Spleen (tissue), 11 donors: ENCODE measurements around the gene OR52E1. TPM values are rescaled to one million over a fixed set of nuclear protein-coding genes. Genes with fewer than 3 reads are reported as not detected.
"Not testable (repeated sequence)": the region's sequence is repeated elsewhere in the genome, so short reads cannot be mapped to it uniquely, and the experiment has no call there.

Experiments
- DNase-seq: peaks from one replicate; pipeline ENCODE4 v3.0.0-alpha.2; 2020
- H3K27ac ChIP-seq, 8 donors: fragments of 200-600 bp; sonication (generic) in 7 of 8; 1 replicate in 4 of 8; 2 replicates in 4 of 8; pipeline versions ENCODE4 v1.5.0 to v1.8.0; 2016 to 2021; ENCODE audit warnings: inconsistent platforms in 4 of 8, mild to moderate bottlenecking in 4 of 8, moderate library complexity in 1 of 8
- H3K27me3 ChIP-seq, 7 donors: fragments of 200-600 bp; sonication (generic) in 6 of 7; replicated peaks in 1 of 7; 1 replicate in 4 of 7; 2 replicates in 3 of 7; pipeline versions ENCODE4 v1.5.0 to v1.8.0; 2016 to 2021; ENCODE audit warnings: inconsistent platforms in 3 of 7, mild to moderate bottlenecking in 1 of 7
- H3K36me3 ChIP-seq, 6 donors: fragments of 200-600 bp; sonication (generic) in 5 of 6; 1 replicate in 4 of 6; 2 replicates in 2 of 6; pipeline versions ENCODE4 v1.5.0 to v1.8.0; 2016 to 2021; ENCODE audit warnings: inconsistent platforms in 2 of 6
- H3K4me1 ChIP-seq, 6 donors: fragments of 200-600 bp; sonication (generic) in 5 of 6; 1 replicate in 3 of 6; 2 replicates in 3 of 6; pipeline versions ENCODE4 v1.5.0 to v1.8.0; 2016 to 2021; ENCODE audit warnings: inconsistent platforms in 3 of 6
- H3K4me3 ChIP-seq, 8 donors: fragments of 200-600 bp; sonication (generic) in 7 of 8; 1 replicate in 4 of 8; 2 replicates in 4 of 8; pipeline versions ENCODE4 v1.5.0 to v1.8.0; 2016 to 2021; ENCODE audit warnings: inconsistent platforms in 4 of 8, mild to moderate bottlenecking in 4 of 8, moderate library complexity in 2 of 8
- H3K9me3 ChIP-seq, 8 donors: fragments of 200-600 bp; sonication (generic) in 7 of 8; 1 replicate in 4 of 8; 2 replicates in 4 of 8; pipeline versions ENCODE4 v1.5.0 to v1.8.0; 2016 to 2021; ENCODE audit warnings: inconsistent platforms in 4 of 8
- POLR2A ChIP-seq, 3 donors: fragments of 450-650 bp; IDR thresholded peaks; one replicate each; pipeline ENCODE4 v1.5.1; 2017; ENCODE audit warnings: antibody characterized with exemption in 3 of 3, mild to moderate bottlenecking in 1 of 3
- POLR2AphosphoS5 ChIP-seq, 3 donors: sonication (generic); formaldehyde crosslinking; IDR thresholded peaks; one replicate each; pipeline ENCODE4 v1.5.1; 2017; ENCODE audit warnings: antibody characterized with exemption in 3 of 3
- WGBS, 5 donors: extraction: QIAGEN DNeasy Blood & Tissue Kit in 3 of 5; methylation state at CpG; one replicate each; pipeline versions ENCODE4 v1.1.5 to v1.1.7; 2013 to 2018; 5-methylcytosine and 5-hydroxymethylcytosine counted together
- intact Hi-C: fragments of 100-400 bp; cut with DNase I; formaldehyde crosslinking; loops from one replicate; pipeline ENCODE4 v1.15.0; 2023; ENCODE audit warnings: low total_unique reads
- polyA plus RNA-seq, 3 donors: library from polyadenylated mRNA; stranded (reverse); fragments of 200-250 nt; gene quantifications; one replicate each; pipeline ENCODE4 v1.2.1, GENCODE V29; 2013
- total RNA-seq, 7 donors: library from RNA; depleted of rRNA in 3 of 7; stranded (reverse); fragments of >200 nt in 3 of 7; fragmentation: NEBNext Ultra II Directional in 4 of 7; extraction: Animal tissue kit (Norgen Biotek cat#: 25700) in 4 of 7; gene quantifications; one replicate each; pipeline versions ENCODE4 v1.1.0 to v1.2.1, GENCODE V29; 2016 to 2021
- TF ChIP-seq, protein P1 (sequence below), 11 experiments: fragments of 200-600 bp in 7 of 11; fragments of 450-650 bp in 4 of 11; sonication (generic) in 4 of 11; IDR thresholded peaks in 8 of 11; conservative IDR thresholded peaks in 3 of 11; 1 replicate in 7 of 11; 2 replicates in 4 of 11; pipeline versions ENCODE4 v1.4.0 to v1.8.0; 2016 to 2021; ENCODE audit warnings: antibody characterized with exemption in 11 of 11, inconsistent platforms in 4 of 11, mild to moderate bottlenecking in 1 of 11
- donor health status: healthy with polysubstance abuse.
- donor health status: DM: no; HTN: no; CAD: no; lungs with moderate emphysema.
- donor health status: DM: no; HTN: no; CAD: no.
- donor health status: Bipolar disorder and iron deficiency.
- donor health status: healthy.
- donor health status: DM: no; HTN: no; CAD: no.
- donor health status: DM: yes; HTN: yes; CAD: no.

The OR52E1 gene
- total and polyA plus RNA-seq, 10 donors: not detected

DNA sequence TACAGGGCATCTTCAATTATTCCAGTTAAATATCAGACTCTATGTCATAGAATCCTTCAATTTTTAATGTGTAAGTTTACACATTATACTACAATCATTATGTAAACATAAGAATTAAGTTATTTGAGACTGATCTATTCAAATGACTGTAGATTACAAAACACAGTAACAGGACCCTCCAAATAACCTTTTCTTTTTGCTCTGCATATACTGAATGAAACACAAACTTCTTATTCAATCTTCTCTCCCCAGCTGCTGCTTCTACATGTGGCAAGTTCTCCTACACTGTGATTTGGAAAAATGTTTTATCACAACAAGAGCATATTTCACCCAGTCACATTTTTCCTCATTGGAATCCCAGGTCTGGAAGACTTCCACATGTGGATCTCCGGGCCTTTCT is 23.1 kb upstream of the OR52E1 start, which contains the start of gene OR52J3:
Gene OR52J3 (plus strand): TSS at position 301 of the 400 bp plus-strand sequence. CDS start 0 bp downstream, at position 301.
- Histone ChIP-seq H3K36me3 (no peaks in the 10 kb centered on the region), H3K4me3 (no peak within 1 kb of the TSS), H3K27ac (no peak within 1 kb of the TSS), H3K9me3 (no peaks in the 10 kb centered on the region), H3K27me3 (no peaks in the 10 kb centered on the region), H3K4me1 (no peaks in the 10 kb centered on the region)
- DNase-seq: no peak
- 83 to 93% (median 84%) methylated on average over 1 of the region's 1 CpG for WGBS, 5 donors
- intact Hi-C loops: no loop called here
- TF ChIP-seq POLR2AphosphoS5 (IDR thresholded peaks at IDR 0.05) (no peak), POLR2A (IDR thresholded peaks at IDR 0.05) (no peak)

DNA sequence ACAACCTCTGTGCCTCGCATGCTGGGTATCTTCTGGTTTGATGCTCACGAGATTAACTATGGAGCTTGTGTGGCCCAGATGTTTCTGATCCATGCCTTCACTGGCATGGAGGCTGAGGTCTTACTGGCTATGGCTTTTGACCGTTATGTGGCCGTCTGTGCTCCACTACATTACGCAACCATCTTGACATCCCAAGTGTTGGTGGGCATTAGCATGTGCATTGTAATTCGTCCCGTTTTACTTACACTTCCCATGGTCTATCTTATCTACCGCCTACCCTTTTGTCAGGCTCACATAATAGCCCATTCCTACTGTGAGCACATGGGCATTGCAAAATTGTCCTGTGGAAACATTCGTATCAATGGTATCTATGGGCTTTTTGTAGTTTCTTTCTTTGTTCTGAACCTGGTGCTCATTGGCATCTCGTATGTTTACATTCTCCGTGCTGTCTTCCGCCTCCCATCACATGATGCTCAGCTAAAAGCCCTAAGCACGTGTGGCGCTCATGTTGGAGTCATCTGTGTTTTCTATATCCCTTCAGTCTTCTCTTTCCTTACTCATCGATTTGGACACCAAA is 22.5 kb upstream of the OR52E1 start:
- intact Hi-C loops: no loop called here
- DNase-seq: no peak
- Histone ChIP-seq H3K4me3 (no peak overlapping the region), H3K4me1 (no peaks in the 10 kb centered on the region), H3K36me3 (no peaks in the 10 kb centered on the region), H3K27me3 (no peaks in the 10 kb centered on the region), H3K27ac (no peak overlapping the region), H3K9me3 (no peaks in the 10 kb centered on the region)
- 76 to 90% (median 81%) methylated on average over 15 of the region's 15 CpGs for WGBS, 5 donors
- TF ChIP-seq, protein P1, sequence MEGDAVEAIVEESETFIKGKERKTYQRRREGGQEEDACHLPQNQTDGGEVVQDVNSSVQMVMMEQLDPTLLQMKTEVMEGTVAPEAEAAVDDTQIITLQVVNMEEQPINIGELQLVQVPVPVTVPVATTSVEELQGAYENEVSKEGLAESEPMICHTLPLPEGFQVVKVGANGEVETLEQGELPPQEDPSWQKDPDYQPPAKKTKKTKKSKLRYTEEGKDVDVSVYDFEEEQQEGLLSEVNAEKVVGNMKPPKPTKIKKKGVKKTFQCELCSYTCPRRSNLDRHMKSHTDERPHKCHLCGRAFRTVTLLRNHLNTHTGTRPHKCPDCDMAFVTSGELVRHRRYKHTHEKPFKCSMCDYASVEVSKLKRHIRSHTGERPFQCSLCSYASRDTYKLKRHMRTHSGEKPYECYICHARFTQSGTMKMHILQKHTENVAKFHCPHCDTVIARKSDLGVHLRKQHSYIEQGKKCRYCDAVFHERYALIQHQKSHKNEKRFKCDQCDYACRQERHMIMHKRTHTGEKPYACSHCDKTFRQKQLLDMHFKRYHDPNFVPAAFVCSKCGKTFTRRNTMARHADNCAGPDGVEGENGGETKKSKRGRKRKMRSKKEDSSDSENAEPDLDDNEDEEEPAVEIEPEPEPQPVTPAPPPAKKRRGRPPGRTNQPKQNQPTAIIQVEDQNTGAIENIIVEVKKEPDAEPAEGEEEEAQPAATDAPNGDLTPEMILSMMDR (IDR thresholded peaks at IDR 0.05 in 8 of 11, conservative IDR thresholded peaks at IDR 0.05 in 3 of 11): no peak
- TF ChIP-seq POLR2AphosphoS5 (IDR thresholded peaks at IDR 0.05) (no peak), POLR2A (IDR thresholded peaks at IDR 0.05) (no peak)

DNA sequence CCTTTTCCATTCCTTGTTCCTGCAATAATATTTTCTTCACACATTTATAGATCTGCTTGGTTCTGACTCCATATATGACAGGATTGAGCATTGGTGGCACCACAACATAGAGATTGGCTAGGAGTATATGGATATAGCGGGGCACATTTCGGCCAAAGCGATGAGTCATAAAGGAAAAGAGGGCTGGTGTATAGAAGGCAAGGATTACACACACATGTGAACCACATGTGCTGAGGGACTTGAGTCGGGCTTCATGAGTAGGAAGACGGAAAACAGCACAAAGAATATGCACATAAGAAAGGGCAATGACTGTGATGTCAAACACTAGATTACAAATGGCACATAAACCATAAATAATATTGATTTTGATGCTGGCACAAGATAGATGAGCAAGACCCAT is 10.7 kb upstream of the OR52E1 start:
- H3K9me3 ChIP-seq, H3K27ac ChIP-seq, intact Hi-C loops, H3K36me3 ChIP-seq, H3K4me1 ChIP-seq, DNase-seq, H3K4me3 ChIP-seq, H3K27me3 ChIP-seq: not testable (repeated sequence)
- 71 to 95% (median 80%) methylated on average over 5 of the region's 5 CpGs for WGBS, 5 donors

- Histone ChIP-seq H3K9me3 (no peaks in the 10 kb centered on the region), H3K36me3 (no peaks in the 10 kb centered on the region), H3K4me1 (no peaks in the 10 kb centered on the region), H3K27ac (no peak within 1 kb of the TSS), H3K27me3 (no peaks in the 10 kb centered on the region), H3K4me3 (no peak within 1 kb of the TSS)
- TF ChIP-seq POLR2A (IDR thresholded peaks at IDR 0.05) (no peak), POLR2AphosphoS5 (IDR thresholded peaks at IDR 0.05) (no peak)
- TF ChIP-seq, protein P1 (IDR thresholded peaks at IDR 0.05 in 8 of 11, conservative IDR thresholded peaks at IDR 0.05 in 3 of 11): no peak
- no peak for DNase-seq
- 84 to 94% (median 87%) methylated on average over 3 of the region's 3 CpGs for WGBS, 5 donors
- intact Hi-C loops: no loop called here
These were observed 10.0 kb upstream of the OR52E1 start, which contains the start of gene OR52E2 for GRCh38 chr11:5059391-5059790. Gene OR52E2 (minus strand): TSS chr11:5059627. CDS start chr11:5059627, 0 bp downstream.

DNA sequence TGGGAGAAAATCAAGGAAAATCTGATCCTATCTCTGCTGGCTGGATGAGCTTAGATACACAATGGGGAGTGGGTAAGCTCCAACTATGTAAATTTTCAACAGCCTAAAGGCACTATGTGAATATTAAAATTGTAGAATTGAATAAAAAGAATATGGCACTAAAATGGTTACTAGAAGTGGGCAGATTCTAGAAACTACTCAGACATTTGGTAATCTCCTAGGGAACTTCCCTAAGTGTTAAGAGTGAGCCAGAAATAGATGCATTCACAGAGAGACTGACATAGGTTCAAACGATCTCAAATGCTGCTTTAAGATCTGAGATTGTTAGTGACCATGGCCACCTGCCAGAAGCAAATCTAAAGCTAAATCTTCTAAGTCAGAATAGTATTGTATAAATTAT is 4.3 kb upstream of the OR52E1 start:
- H3K36me3 ChIP-seq: no peaks in the 10 kb centered on the region
- no peaks in the 10 kb centered on the region for H3K9me3 ChIP-seq
- H3K27ac ChIP-seq: no peak overlapping the region
- no peaks in the 10 kb centered on the region for H3K27me3 ChIP-seq
- H3K4me1 ChIP-seq: no peaks in the 10 kb centered on the region
- no peak for TF ChIP-seq POLR2AphosphoS5 (IDR thresholded peaks at IDR 0.05)
- no peak for TF ChIP-seq POLR2A (IDR thresholded peaks at IDR 0.05)
- TF ChIP-seq, protein P1 (IDR thresholded peaks at IDR 0.05 in 8 of 11, conservative IDR thresholded peaks at IDR 0.05 in 3 of 11): no peak
- DNase-seq: no peak
- intact Hi-C loops: no loop called here
- 0 to 25% (median 17%) methylated on average over 1 of the region's 1 CpG for WGBS, 5 donors
- H3K4me3 ChIP-seq: no peak overlapping the region
